ENCODE results near the gene HPD. TPM values are rescaled to one million over a fixed set of nuclear protein-coding genes. Genes with fewer than 3 reads are reported as not detected.

The HPD gene
- total and polyA plus RNA-seq, 7 experiments from 2014 or later, result not detected

DNA sequence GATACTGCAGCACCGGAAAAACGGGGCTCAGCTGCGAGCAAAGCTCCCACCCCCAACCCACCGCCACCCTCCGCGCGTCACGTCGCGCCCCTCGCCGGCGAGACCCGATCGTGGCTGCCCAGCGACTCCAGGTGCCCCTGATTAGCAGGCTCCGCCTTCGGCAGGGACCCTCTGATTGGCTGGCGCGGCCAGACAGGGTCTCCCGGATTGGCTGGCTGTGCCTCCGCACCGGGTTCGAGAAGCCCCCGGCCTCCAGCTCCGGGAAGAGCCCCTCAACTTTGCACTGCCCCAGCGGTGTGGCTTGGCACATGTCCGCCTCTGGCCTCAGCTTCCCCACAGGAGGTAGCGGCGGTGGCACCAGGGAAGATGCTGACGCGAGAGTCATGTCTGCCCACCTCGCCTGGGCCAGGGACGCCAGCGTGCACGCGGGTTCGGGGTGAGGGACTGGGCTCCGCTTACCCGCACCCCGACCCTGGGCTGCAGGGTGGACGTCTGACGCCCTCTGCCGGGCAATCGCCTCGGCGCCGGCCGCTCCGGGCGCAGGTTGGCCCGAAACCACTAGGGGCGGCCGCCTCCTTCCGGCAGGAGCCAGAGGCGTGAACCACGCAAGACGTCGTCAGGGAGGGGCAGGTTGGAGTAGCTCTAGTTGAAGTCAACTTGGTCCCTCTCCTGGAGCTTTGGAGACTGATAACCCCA, 64.7 kb downstream of the HPD start:
- Histone ChIP-seq H3K4me3 (ENCODE audit: low read length) (peak overlapping the region; percentile 99), H3K27me3 (ENCODE audit: control insufficient read depth in 2 of 2, insufficient read depth in 2 of 2, low read length in 2 of 2) (no peaks in the 10 kb centered on the region), H3K4me1 (ENCODE audit: control insufficient read depth in 2 of 2, insufficient read depth in 2 of 2, low read length in 2 of 2) (peaks cover 44 to 50% of the 10 kb centered on the region in 2 donors), H3K27ac (ENCODE audit: low read depth, low read length) (peak overlapping the region; percentile 96), H3K9me3 (ENCODE audit: control insufficient read depth in 2 of 3, low read length in 3 of 3) (no peaks in the 10 kb centered on the region), H3K36me3 (ENCODE audit: control insufficient read depth in 2 of 3, insufficient read depth in 3 of 3, low read length in 3 of 3) (peaks cover 0 to 40% (median 0%) of the 10 kb centered on the region in 3 experiments)
- peak; percentile 77 for ATAC-seq
- POLR2A ChIA-PET, result interaction anchor here (0.5 to 33.4 kb wide), 27 partner anchors 6 to 352 kb away, joined by 3 to 1941 read pairs (median 4); partner anchors contain the start of genes PSMD9, RHOF, SETD1B and TMEM120B
- DNase-seq, result peak; percentile 91 to 98 (median 95)
- peaks cover 44 to 72% (median 59%) of the 10 kb centered on the region in 7 donors for H3K4me1 Mint-ChIP-seq
- H3K4me3 Mint-ChIP-seq, result peak overlapping the region; percentile 84 to 99 (median 93)
- CTCF ChIA-PET, result interaction anchor here (0.6 to 14.9 kb wide), 35 partner anchors 14 to 315 kb away, joined by 3 to 609 read pairs (median 5); partner anchors contain the start of genes PSMD9, SETD1B and TMEM120B
- intact Hi-C loops (cut with micrococcal nuclease), result loop anchor here (1.0 to 5.0 kb wide), 15 partner anchors 8 to 392 kb away; partner anchors contain the start of genes ORAI1 (in 2 of the 2), TMEM120B (in 2 of the 2), MLXIP (in 1 of the 2) and PSMD9 (in 1 of the 2)
- no peaks in the 10 kb centered on the region for H3K27me3 Mint-ChIP-seq
- H3K27ac Mint-ChIP-seq, result peak overlapping the region; percentile 85 to 99 (median 95)
- peaks cover 6 to 34% (median 12%) of the 10 kb centered on the region in 5 donors for H3K36me3 Mint-ChIP-seq
- peaks cover 0 to 11% (median 0%) of the 10 kb centered on the region in 11 donors for H3K9me3 Mint-ChIP-seq

DNA sequence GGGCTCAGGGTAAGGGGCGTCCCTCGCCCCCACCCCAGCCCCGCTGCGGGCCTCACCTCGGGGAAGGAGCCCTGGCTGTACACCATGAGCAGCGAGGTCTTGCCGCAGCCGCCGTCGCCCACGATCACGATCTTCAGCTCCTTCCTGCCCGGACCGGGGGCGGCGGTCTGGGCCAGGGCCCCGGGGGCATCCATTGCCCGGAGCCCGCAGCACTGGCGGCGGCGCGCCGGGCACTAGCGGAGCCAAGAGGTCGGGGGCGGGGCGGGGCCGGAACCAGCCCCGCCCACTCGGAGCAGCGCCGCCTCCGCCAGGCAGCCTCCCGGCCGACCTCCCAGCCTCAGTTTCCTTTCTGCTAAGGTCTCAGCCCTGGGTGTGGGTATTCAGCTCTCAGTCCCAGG, 65.2 kb downstream of the HPD start, which contains the start of gene RHOF:
RHOF (minus strand) TSS at position 249 of the 398 bp plus-strand sequence; CDS start at position 194, 55 bp downstream.
- DNase-seq (peak in 2 of 9 donors; percentile 57 to 79), ATAC-seq (peak; percentile 16)
- Mint-ChIP-seq H3K9me3 (peaks cover 0 to 11% (median 0%) of the 10 kb centered on the region in 11 donors), H3K4me1 (peaks cover 39 to 72% (median 59%) of the 10 kb centered on the region in 7 donors), H3K4me3 (peak within 1 kb of the TSS; percentile 89 to 99 (median 96)), H3K36me3 (peaks cover 3 to 35% (median 7%) of the 10 kb centered on the region in 5 donors), H3K27ac (peak within 1 kb of the TSS; percentile 95 to 100 (median 98)), H3K27me3 (no peaks in the 10 kb centered on the region)
- peak within 1 kb of the TSS; percentile 99 for H3K4me3 ChIP-seq (ENCODE audit: low read length)
- H3K9me3 ChIP-seq (ENCODE audit: control insufficient read depth in 2 of 3, low read length in 3 of 3), result no peaks in the 10 kb centered on the region
- CTCF ChIA-PET, result interaction anchor here (1.0 to 14.9 kb wide), 23 partner anchors 14 to 314 kb away, joined by 3 to 609 read pairs (median 7); partner anchors contain the start of genes PSMD9, SETD1B and TMEM120B
- H3K36me3 ChIP-seq (ENCODE audit: control insufficient read depth in 2 of 3, insufficient read depth in 3 of 3, low read length in 3 of 3), result peaks cover 0 to 35% (median 0%) of the 10 kb centered on the region in 3 experiments
- H3K27me3 ChIP-seq (ENCODE audit: control insufficient read depth in 2 of 2, insufficient read depth in 2 of 2, low read length in 2 of 2), result no peaks in the 10 kb centered on the region
- H3K4me1 ChIP-seq (ENCODE audit: control insufficient read depth in 2 of 2, insufficient read depth in 2 of 2, low read length in 2 of 2), result peaks cover 44 to 50% of the 10 kb centered on the region in 2 donors
- intact Hi-C loops (cut with micrococcal nuclease), result loop anchor here (5.0 kb wide), 5 partner anchors 81 to 391 kb away; partner anchors contain the start of genes MLXIP (in 1 of the 2), ORAI1 (in 1 of the 2), RNF34 (in 1 of the 2) and TMEM120B (in 1 of the 2)
- POLR2A ChIA-PET, result interaction anchor here (0.5 to 33.4 kb wide), 16 partner anchors 6 to 257 kb away, joined by 3 to 1941 read pairs (median 5); partner anchors contain the start of genes PSMD9, RHOF, SETD1B and TMEM120B
- H3K27ac ChIP-seq (ENCODE audit: low read depth, low read length), result peak within 1 kb of the TSS; percentile 96

DNA sequence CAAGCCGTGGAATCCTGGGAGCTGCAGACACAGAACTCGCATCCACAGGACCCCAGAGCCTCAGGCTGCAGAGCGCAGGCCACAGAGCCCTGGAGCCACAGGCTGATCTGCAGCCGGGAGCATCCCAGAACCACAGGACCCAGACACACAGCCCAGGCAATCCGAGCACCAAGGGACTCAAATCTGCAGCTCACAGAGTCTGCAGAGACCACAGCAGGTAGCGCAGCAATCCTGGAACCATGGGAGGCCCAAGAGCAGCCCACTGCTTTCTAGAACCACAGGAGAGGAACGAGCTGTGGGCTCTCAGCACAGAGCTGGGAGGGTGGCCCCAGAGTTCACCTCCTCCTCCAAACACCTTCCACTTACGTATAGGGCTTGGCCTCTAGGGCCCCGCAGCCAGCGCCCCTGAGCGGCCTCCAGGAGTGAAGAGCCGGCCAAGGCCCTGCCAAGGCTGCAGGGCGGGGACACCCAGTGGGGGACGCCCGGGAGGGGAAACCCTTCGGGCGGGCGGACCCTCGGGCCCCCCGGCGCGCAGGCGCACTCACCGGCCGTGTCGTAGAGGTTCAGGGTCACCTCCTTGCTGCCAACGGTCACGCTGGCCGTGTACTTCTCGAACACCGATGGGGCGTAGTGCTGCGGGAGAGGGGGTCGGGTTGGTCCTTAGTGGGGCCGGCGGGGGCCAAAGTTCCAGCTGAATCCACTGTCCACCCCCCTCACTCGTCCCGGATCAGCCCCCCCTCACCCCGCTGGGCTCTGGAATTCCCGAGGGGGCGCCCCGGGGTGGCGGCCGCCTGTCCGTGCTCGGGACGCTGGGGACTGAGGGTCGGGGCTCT, 65.8 kb downstream of the HPD start:
- intact Hi-C loops (cut with micrococcal nuclease), result loop anchor here (5.0 kb wide), 5 partner anchors 81 to 391 kb away; partner anchors contain the start of genes MLXIP (in 1 of the 2), ORAI1 (in 1 of the 2), RNF34 (in 1 of the 2) and TMEM120B (in 1 of the 2)
- no peaks in the 10 kb centered on the region for H3K27me3 ChIP-seq (ENCODE audit: control insufficient read depth in 2 of 2, insufficient read depth in 2 of 2, low read length in 2 of 2)
- H3K9me3 Mint-ChIP-seq, result peaks cover 0 to 11% (median 0%) of the 10 kb centered on the region in 11 donors

DNA sequence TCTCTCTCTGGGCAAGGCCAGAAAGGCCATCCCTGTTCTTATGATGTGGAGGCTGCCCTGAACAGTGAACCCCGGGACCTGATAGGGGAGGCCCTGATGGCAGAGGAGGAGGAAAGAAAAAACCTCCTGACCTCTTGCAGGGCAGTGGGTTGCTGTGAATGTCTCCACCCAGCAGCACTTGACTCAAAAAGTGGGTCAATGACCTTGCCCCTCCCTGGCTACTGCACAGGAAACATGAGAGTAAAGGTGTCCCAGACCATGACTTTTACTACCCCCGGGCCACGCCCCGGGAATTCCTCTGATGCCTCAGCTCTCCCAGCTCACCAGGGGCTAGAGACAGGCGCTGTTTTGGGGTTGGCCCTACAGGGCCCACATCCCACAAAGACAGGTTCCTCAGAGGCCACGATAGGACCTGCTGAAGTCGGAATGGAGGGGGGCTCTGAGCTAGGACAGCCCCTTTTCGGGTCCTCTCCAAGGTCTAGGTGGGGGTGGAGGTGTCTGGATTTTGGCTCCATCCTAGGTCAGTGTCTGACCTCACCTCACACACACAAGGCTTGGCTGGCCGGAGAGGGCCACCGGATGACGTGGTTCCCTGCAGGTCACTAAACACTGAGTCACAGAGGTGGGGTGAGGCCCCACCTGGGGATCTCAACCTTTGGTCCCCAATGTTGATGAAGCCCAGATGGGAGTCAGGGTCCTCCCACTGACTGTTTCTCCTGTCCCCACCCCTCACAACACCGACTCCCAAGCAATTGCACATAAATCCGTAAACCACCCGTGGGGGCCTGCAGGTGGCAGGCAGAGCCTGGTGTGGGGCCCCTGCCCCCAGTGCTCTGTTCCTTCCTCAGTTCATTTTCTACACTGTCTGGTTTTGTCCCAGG, 66.7 kb downstream of the HPD start:
- peaks cover 0 to 42% (median 5%) of the 10 kb centered on the region in 5 donors for H3K36me3 Mint-ChIP-seq
- no peaks in the 10 kb centered on the region for H3K27me3 Mint-ChIP-seq
- peaks cover 42 to 72% (median 63%) of the 10 kb centered on the region in 7 donors for H3K4me1 Mint-ChIP-seq
- Histone ChIP-seq H3K4me1 (ENCODE audit: control insufficient read depth in 2 of 2, insufficient read depth in 2 of 2, low read length in 2 of 2) (peaks cover 52 to 56% of the 10 kb centered on the region in 2 donors), H3K27ac (ENCODE audit: low read depth, low read length) (peak overlapping the region; percentile 96), H3K27me3 (ENCODE audit: control insufficient read depth in 2 of 2, insufficient read depth in 2 of 2, low read length in 2 of 2) (no peaks in the 10 kb centered on the region), H3K36me3 (ENCODE audit: control insufficient read depth in 2 of 3, insufficient read depth in 3 of 3, low read length in 3 of 3) (peaks cover 0 to 24% (median 0%) of the 10 kb centered on the region in 3 experiments), H3K4me3 (ENCODE audit: low read length) (peak overlapping the region; percentile 99), H3K9me3 (ENCODE audit: control insufficient read depth in 2 of 3, low read length in 3 of 3) (no peaks in the 10 kb centered on the region)
- ATAC-seq (no peak), DNase-seq (peak in 3 of 9 donors; percentile 36 to 48 (median 44))
- POLR2A ChIA-PET, result interaction anchor here (0.6 to 33.4 kb wide), 5 partner anchors 4 to 120 kb away, joined by 3 to 1941 read pairs (median 48); partner anchors contain the start of genes RHOF, SETD1B and TMEM120B
- CTCF ChIA-PET, result interaction anchor here (0.7 to 14.9 kb wide), 7 partner anchors 12 to 99 kb away, joined by 3 to 609 read pairs (median 5); partner anchors contain the start of gene SETD1B
- H3K9me3 Mint-ChIP-seq, result peaks cover 0 to 11% (median 0%) of the 10 kb centered on the region in 11 donors
- peak overlapping the region; percentile 95 to 100 (median 100) for H3K27ac Mint-ChIP-seq
- intact Hi-C loops (cut with micrococcal nuclease), result loop anchor here (5.0 kb wide), 5 partner anchors 80 to 390 kb away; partner anchors contain the start of genes MLXIP (in 1 of the 2), ORAI1 (in 1 of the 2), RNF34 (in 1 of the 2) and TMEM120B (in 1 of the 2)
- peak overlapping the region; percentile 89 to 99 (median 96) for H3K4me3 Mint-ChIP-seq

More for the DNA sequence above, 65.8 kb downstream of the HPD start:
- H3K4me1 ChIP-seq (ENCODE audit: control insufficient read depth in 2 of 2, insufficient read depth in 2 of 2, low read length in 2 of 2), result peaks cover 47 to 50% of the 10 kb centered on the region in 2 donors
- ChIA-PET POLR2A (interaction anchor here (1.1 to 33.4 kb wide), 8 partner anchors 5 to 121 kb away, joined by 3 to 1941 read pairs (median 9); partner anchors contain the start of genes RHOF, SETD1B and TMEM120B), CTCF (interaction anchor here (1.0 to 14.9 kb wide), 7 partner anchors 13 to 106 kb away, joined by 5 to 609 read pairs (median 17); partner anchors contain the start of gene SETD1B)
- H3K4me1 Mint-ChIP-seq, result peaks cover 39 to 72% (median 62%) of the 10 kb centered on the region in 7 donors
- no peaks in the 10 kb centered on the region for H3K27me3 Mint-ChIP-seq
- peaks cover 0 to 36% (median 4%) of the 10 kb centered on the region in 5 donors for H3K36me3 Mint-ChIP-seq
- ATAC-seq (peak; percentile 6), DNase-seq (peak in 7 of 9 donors; percentile 54 to 73 (median 59))
- H3K4me3 ChIP-seq (ENCODE audit: low read length), result peak overlapping the region; percentile 99
- H3K27ac Mint-ChIP-seq, result peak overlapping the region; percentile 95 to 100 (median 98)
- H3K36me3 ChIP-seq (ENCODE audit: control insufficient read depth in 2 of 3, insufficient read depth in 3 of 3, low read length in 3 of 3), result peaks cover 0 to 29% (median 0%) of the 10 kb centered on the region in 3 experiments
- H3K4me3 Mint-ChIP-seq, result peak overlapping the region; percentile 89 to 99 (median 96)
- H3K9me3 ChIP-seq (ENCODE audit: control insufficient read depth in 2 of 3, low read length in 3 of 3), result no peaks in the 10 kb centered on the region
- H3K27ac ChIP-seq (ENCODE audit: low read depth, low read length), result peak overlapping the region; percentile 96

Measured in naive thymus-derived CD4-positive, alpha-beta T cell (primary cell).